A549 (cell line): ENCODE results near the gene RTN4RL1.

Experiments used
- GATA3 ChIP-seq: IDR thresholded peaks from 2 replicates; pipeline ENCODE4 v1.6.1; 2012; ENCODE audit warnings: borderline replicate concordance
- HOXB5 ChIP-seq: fragments of 250-450 bp; sonication (Bioruptor Pico); IDR thresholded peaks from 2 replicates; pipeline ENCODE4 v1.5.0; 2020; ENCODE audit warnings: mild to moderate bottlenecking, moderate library complexity
- PBX3 ChIP-seq: IDR thresholded peaks from 2 replicates; pipeline ENCODE4 v1.6.1; 2012
- POLR2A ChIP-seq: IDR thresholded peaks from 2 replicates; pipeline ENCODE4 v1.6.1; 2012; ENCODE audit warnings: mild to moderate bottlenecking, low read length
- RFX5 ChIP-seq: fragments of 450-650 bp; IDR thresholded peaks from 2 replicates; pipeline ENCODE4 v1.7.1; 2014; ENCODE audit warnings: antibody characterized with exemption, mild to moderate bottlenecking, moderate library complexity
- TF ChIP-seq, protein P1 (sequence below): fragments of 450-650 bp; IDR thresholded peaks from 2 replicates; pipeline ENCODE4 v1.6.1; 2014; ENCODE audit warnings: antibody characterized with exemption

DNA sequence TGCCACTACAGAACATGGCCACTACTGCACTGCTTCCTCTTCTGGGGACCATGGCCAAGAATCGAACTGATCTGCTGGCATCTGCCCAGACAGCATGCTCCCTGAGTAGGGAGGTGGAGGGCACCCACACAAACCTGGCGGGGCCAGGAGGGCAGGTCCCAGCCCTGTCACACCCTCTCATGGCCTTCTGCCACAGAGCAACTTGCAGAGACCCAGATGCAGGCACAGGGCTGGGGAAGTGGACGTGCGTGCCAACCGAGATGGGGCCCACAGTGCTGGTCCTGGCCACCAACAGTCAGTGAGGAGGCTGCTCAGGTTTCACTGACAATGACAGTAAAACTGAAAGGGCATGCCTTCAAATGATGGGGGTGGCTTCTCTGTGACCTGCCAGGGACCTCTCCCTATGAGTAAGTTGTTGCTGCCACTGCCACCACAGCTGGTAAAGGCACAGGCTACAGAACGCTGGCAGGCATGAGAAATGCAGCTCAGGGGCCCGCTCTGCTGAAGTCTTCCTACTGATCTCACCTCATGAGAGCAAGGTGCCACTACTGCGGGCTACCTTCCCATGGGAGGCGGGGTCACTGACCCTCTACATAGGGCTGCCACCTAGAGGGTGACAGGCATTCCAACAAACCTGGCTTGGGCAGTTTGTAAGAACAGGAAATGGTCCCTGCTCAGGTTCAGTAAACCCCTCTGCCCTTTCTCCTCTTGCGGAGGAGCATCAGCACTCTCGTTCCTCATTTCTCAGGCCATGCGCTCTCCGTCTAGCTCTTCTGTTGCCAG is 45.3 kb upstream of the RTN4RL1 start:
- TF ChIP-seq HOXB5 (CRISPR knock-in tag) (no peak), POLR2A (no peak), RFX5 (no peak), GATA3 (no peak), PBX3 (no peak)
- TF ChIP-seq, protein P1, sequence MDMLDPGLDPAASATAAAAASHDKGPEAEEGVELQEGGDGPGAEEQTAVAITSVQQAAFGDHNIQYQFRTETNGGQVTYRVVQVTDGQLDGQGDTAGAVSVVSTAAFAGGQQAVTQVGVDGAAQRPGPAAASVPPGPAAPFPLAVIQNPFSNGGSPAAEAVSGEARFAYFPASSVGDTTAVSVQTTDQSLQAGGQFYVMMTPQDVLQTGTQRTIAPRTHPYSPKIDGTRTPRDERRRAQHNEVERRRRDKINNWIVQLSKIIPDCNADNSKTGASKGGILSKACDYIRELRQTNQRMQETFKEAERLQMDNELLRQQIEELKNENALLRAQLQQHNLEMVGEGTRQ: no peak
